ENCODE data around the gene HDAC7.

HDAC7 gene

DNA sequence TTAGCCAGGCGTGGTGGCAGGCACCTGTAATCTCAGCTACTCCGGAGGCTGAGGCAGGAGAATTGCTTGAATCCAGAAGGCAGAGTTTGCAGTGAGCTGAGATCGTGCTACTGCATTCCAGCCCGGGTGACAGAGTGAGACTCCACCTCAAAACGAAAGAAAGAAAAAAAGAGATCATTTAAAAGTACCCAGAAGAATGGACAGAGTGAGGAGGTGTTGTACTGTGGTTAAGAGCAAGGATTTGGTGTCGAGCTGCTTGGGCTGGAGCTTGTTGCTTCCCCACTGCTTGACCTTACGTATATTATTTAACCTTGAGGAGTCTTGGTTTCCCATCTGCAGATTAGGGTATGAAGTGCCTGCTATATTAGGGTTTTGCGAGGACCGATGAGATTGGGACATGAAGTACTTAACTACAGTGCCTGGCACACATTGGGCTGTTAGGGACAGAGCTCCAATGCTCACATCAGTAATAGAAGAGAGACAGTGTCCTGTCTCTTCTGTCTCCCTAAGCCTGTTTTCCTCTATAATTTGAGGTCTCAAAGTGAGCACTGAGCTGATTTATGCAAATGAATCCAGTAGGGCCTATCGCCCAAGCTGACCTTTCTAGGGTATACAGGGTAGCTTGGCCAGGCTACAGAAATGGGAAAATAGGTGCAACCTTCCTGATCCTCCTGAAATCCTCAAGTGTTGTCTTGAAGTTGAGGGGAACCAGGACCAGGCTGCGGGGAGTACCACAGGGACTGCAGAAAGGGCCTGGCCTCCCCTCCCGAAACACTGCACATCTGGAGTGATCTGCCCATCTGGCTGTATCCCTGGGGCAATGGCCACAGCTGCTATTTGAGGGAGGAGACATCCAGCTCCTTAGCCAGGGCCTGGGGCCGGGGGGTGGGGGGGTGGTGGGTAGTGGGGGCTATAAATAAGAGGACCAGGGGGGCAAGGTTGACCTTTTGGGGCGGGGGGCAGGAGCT lies 8.6 kb upstream of the HDAC7 start:
- H3K4me3 ChIP-seq (ENCODE audit: low read length), result no peak overlapping the region
- no peak for TF ChIP-seq ZNF274 (IDR thresholded peaks at IDR 0.05; ENCODE audit: low read depth, low read length)

DNA sequence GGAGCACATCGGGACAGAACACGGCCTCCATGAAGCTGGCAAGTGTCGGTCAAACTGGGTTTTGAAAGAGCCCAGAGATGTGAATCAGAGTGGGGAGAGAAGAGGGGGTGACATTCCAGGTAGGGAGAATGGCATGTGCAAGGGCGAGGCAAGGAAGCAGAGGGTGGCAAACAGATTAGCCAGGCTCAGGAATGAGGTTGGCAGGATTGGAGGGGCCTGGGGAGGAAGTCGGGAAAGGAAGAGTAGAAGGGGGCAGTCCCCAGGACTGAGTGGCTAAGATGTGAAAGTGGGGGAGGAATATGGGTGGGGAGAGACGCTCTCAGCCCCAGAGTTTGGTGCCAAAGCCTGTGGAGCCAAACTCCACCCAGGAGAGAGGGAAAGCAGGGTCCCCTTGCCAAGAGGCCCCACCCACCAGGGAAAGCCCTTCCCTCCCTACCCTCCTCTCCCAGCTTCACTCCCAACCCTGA lies 5.5 kb upstream of the HDAC7 start:
- no peak for TF ChIP-seq ZNF274 (IDR thresholded peaks at IDR 0.05; ENCODE audit: low read depth, low read length)
- H3K4me3 ChIP-seq (ENCODE audit: low read length), result no peak overlapping the region

DNA sequence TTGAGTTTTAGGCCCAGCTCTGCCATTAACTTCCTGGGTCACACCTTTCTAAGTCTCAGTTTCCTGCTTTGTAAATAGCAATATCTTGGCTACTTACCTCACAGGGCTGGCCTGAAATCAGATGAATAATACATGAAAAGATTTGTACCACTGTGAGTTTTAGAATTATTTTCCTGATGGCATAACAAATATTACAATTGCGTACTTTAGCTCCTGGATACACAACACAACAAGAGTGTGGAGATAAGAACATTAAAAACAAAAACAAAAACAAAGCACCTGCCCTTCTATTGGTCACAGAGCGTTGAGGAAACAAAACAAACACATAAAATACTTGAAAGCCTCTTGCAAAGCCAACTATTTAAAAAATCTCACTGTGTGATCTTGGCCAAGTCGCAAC lies 4.9 kb upstream of the HDAC7 start:
- TF ChIP-seq ZNF274 (IDR thresholded peaks at IDR 0.05; ENCODE audit: low read depth, low read length), result no peak
- no peak overlapping the region for H3K4me3 ChIP-seq (ENCODE audit: low read length)

DNA sequence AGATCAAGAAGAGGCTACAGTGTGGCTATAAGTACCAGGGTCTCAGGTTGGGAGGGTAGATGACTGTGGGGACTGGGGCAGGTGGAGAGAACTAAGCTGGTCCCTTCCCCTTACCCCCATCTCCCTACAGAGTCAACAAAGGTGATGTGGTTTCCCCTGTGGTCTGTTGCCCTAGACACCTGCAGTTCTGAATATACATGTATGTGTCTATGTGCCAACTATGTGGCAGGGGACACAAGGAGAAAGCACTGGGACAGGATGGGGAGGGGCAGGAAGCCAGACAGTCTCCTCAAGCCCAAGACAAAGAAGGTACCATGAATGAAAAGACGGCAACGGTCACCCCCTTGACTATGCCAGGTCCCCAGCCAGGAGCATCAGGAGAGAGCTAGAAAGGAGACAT lies 4.5 kb upstream of the HDAC7 start:
- H3K4me3 ChIP-seq (ENCODE audit: low read length), result no peak overlapping the region
- no peak for TF ChIP-seq ZNF274 (IDR thresholded peaks at IDR 0.05; ENCODE audit: low read depth, low read length)

DNA sequence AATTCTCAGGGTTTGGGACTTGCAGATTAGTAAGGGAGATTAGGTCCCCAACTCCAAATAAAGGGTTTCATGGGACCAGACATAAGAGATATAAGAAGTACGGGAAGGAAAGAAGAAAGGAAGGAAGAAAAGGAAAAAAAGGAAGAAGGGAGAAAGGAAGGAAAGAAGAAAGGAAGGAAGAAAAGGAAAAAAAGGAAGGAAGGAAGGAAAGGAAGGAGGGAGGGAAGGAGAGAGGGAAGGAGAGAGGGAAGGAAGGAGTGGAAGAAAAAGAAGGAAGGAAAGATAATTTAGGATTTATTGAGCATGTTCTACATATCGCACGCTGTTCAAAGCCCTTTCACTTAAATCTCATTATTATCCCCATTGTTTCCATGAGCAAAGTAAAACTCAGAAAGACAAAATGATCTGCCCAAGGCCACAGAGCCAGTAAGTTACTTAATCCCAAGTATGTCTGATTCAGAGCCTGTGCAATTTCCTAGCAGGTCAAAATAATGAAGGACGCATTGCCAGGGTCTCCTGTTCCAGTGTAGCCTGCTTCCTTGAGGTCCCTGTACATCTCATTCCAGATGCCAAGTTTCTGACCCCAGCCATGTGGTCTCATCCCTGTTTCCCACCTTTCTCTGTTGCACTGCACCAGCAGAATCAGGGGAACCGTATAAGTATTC lies 3.9 kb upstream of the HDAC7 start:
- H3K4me3 ChIP-seq (ENCODE audit: low read length), result no peak overlapping the region
- no peak for TF ChIP-seq ZNF274 (IDR thresholded peaks at IDR 0.05; ENCODE audit: low read depth, low read length)

DNA sequence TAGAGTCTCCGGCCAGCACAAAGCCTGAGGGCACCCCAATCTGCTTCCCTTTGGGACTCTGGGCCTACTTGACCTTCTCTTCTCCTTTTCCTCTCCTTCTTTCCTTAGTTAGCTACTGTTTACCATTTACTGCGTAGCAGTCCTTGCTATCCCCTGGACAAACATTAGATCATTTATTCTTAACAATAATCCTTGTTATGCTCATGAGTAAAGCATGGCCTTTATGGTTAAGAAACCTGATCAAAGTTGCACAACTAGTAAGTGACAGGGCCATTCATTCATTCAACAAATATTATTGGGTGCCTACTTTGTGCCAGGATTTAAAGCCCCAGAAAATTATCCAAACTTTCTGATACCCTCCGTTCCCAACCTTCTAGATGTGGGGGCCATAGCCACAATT lies 3.2 kb upstream of the HDAC7 start:
- no peak overlapping the region for H3K4me3 ChIP-seq (ENCODE audit: low read length)
- no peak for TF ChIP-seq ZNF274 (IDR thresholded peaks at IDR 0.05; ENCODE audit: low read depth, low read length)

DNA sequence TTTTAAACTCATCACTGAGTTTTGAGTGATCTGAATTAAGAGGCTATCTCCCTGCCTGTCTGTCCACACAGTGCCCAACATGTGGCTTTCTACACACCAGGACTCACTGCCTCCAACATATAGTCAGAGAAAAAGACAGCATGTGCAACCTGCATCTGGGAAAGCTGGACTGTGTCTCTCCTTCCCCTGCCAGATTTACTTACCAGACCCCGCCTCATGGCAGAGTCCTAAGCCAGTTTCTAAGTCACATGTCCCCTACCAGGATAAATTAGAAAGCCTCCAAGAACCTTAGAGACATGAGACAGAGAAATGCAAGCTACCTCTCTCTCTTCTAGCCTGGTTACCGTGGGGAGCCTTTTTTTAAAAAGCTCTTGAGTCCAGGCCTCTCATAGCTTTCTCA lies 2.7 kb upstream of the HDAC7 start:
- no peak overlapping the region for H3K4me3 ChIP-seq (ENCODE audit: low read length)
- no peak for TF ChIP-seq ZNF274 (IDR thresholded peaks at IDR 0.05; ENCODE audit: low read depth, low read length)

DNA sequence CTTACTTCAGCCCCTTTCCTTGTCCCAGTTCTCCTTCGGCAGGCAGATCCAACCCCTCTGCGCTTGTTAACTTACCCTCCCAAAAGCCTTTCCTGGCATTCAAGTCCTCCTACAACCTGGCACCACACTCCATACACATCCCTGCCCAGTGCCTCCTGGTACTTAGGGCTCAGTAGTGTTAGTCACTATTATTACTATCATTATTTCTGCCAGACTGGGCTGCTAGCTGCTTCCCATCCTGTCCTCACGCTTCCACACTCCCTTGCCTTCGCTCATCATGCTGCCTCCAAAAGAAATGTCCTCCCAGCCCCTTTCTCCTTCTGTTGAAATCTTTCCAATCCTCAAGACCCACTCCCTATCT lies 1.6 kb upstream of the HDAC7 start:
- no peak for TF ChIP-seq ZNF274 (IDR thresholded peaks at IDR 0.05; ENCODE audit: low read depth, low read length)
- no peak overlapping the region for H3K4me3 ChIP-seq (ENCODE audit: low read length)

DNA sequence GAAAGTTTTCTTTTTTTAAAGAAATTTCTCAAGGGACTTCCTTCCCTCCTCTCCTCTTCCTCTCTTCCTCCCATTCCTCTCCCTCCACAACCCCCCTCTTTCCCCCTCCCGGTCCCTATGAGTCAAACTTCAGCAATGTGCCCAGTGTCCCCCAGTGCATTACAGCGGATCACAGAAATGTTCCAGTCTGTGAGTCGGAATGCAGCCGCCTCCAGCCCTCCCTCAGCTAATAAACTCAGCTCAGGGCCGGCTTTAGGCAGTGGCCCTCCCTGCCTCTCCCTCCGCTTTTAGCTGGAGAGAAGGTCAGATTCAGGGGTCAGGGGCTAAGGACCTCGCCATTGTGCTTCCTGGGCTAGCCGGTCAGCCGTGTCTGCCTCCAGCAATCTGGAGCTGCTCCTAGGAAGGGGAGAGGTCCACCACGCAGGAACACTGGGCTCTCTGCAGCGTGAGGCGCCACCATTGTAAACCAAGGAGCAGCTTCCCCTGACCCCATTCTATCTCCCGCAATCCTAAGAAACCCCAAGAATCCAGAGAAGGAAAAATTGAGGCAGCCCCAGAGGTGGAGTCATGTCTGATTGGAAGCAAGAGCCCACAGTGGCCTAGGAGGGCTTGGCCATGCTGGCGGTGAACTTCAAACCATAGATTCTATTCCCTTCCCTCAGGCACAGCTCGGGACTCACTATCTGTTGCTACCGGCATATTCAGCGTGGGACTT lies 1.1 kb upstream of the HDAC7 start:
- no peak for TF ChIP-seq ZNF274 (IDR thresholded peaks at IDR 0.05; ENCODE audit: low read depth, low read length)

DNA sequence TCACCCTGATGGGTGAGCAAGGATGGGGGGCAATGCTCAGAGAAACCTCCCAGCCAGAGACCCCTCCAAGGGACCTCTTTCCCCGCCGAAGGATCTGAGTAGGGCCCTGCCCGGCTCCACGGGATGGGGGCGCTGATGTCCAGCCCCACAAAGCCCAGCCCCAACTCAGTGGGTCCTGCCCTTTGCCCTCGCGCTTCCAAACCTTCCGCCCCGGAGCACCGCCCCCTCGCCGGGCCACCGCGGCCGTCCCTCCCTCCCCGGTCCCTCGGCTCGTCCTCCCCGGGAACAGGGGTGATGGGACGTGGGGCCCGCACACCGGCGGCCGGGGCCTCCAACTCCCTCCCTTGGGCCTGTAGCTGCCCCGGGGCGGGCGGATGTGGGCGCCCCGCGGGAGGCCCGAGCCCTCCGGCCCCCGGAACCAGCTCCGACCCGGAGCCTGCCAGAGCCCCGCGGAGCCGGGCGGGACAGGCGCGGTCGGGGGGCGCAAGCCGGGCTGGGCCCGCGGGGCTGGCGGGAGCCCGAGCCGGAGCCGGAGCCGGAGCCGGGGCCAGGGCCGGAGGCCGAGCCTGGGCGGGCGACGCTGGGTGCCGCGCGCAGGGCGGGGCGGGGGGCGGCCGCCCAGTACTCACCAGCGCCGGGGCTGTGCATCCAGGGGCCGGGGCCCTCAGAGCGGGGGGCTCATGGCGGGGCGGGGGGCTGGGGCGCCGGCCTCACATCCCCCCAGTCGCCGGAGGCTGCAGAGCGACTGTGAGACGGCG lies 386 bp downstream of the HDAC7 start:
- H3K4me3 ChIP-seq (ENCODE audit: low read length), result peak overlapping the region; percentile 55; the same call in 1 of the 2 replicates
- TF ChIP-seq ZNF274 (IDR thresholded peaks at IDR 0.05; ENCODE audit: low read depth, low read length), result no peak

More for the DNA sequence above, 1.1 kb upstream of the HDAC7 start:
- peak overlapping the region; percentile 55; the same call in 1 of the 2 replicates for H3K4me3 ChIP-seq (ENCODE audit: low read length)

DNA sequence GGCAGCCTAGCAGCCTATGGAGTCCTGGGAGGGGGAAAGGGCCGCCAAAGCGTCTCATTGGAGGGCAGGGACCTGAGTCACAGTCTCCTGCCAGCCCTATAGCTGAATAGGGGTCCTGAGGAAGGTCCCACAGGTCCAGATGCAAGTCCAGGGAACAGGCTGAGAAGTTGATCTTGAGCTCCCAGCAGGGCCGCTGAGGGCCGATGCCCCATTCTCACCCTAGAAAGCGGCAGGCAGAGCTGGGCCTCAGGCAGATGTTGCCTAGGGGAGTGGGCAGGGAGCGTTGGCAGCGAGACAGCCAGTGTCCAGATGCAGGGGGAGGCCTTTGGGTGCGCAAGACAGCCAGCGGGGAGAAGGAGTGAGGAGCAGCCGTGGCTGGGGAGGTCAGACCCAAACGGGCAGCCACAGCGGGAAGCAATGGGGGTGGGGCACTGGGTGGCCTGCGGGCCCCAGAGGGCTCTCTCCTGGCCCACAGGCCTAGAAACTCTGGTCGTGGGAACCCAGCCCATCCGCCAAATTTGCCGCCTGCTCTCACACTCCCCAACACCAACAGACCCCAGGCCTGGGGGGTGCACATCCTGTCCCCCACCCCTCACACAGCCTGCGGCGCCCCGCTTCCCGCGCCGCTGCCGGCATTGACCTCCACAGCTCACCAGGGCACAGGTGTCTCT lies 1.1 kb downstream of the HDAC7 start:
- peak overlapping the region; percentile 55; the same call in 1 of the 2 replicates for H3K4me3 ChIP-seq (ENCODE audit: low read length)
- TF ChIP-seq ZNF274 (IDR thresholded peaks at IDR 0.05; ENCODE audit: low read depth, low read length), result no peak

DNA sequence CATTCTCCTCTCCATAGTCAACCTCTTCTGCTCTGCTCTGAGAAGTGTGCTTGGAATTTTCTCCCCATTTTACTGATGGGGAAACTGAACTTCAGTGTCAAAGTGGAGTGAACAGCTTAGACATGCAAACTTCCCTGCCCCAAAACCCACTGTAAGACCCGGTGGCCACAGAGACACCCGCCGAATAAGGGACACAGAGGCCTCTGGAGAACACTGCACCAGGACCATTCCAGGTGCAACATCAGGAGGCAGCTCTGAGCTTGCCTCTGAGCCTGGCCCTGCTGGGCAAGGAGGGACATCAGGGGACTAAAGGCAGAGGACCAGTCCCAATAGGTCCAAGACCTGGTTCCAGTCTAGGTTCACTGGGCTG lies 1.7 kb downstream of the HDAC7 start:
- H3K4me3 ChIP-seq (ENCODE audit: low read length), result peak overlapping the region; percentile 55; the same call in 1 of the 2 replicates
- no peak for TF ChIP-seq ZNF274 (IDR thresholded peaks at IDR 0.05; ENCODE audit: low read depth, low read length)

All from GM08714 (cell line).